Natural killer cell (primary cell): ENCODE data around the gene BICRA. TPM values are rescaled to one million over a fixed set of nuclear protein-coding genes. Genes with fewer than 3 reads are reported as not detected.
A peak's percentile ranks its signal among the peaks of the same experiment; 100 is the strongest.

Source experiments
- ATAC-seq, 3 donors: fragments of 150-1000 bp in 2 of 3; fragments of 200-7000 bp in 1 of 3; cut with Tn5 transposase; 1 replicate in 1 of 3; 2 replicates in 2 of 3; pipeline ENCODE4 v1.10.0; 2021; ENCODE audit warnings: mild to moderate bottlenecking in 2 of 3, moderate library complexity in 2 of 3
- DNase-seq, 2 donors: peaks; one replicate each; pipeline versions ENCODE4 v3.0.0 to v3.0.0-alpha.2; 2013 to 2021; ENCODE audit warnings: mixed read lengths in 1 of 2
- H3K27ac ChIP-seq: one replicate; pipeline ENCODE4 v1.5.1; 2013; ENCODE audit warnings: mild to moderate bottlenecking, low read length
- H3K27me3 ChIP-seq: one replicate; pipeline ENCODE4 v1.6.1; 2013; ENCODE audit warnings: low read length; ENCODE audit not compliant: control insufficient read depth, insufficient read depth
- H3K36me3 ChIP-seq: one replicate; pipeline ENCODE4 v1.6.1; 2013; ENCODE audit warnings: low read length; ENCODE audit not compliant: control insufficient read depth, insufficient read depth
- H3K4me1 ChIP-seq: one replicate; pipeline ENCODE4 v1.6.1; 2013; ENCODE audit warnings: low read length; ENCODE audit not compliant: control insufficient read depth, insufficient read depth
- H3K4me3 ChIP-seq: one replicate; pipeline ENCODE4 v1.5.1; 2013; ENCODE audit warnings: low read length
- H3K9me3 ChIP-seq: one replicate; pipeline ENCODE4 v1.6.1; 2013; ENCODE audit warnings: low read length; ENCODE audit not compliant: control insufficient read depth, insufficient read depth
- H3K27ac Mint-ChIP-seq, 2 donors: one replicate each; pipeline ENCODE4 v1.8.0; 2022; ENCODE audit warnings: mild to moderate bottlenecking in 2 of 2, mixed read lengths in 2 of 2, moderate library complexity in 1 of 2
- H3K27me3 Mint-ChIP-seq, 2 donors: one replicate each; pipeline ENCODE4 v1.8.0; 2022; ENCODE audit warnings: low read depth in 2 of 2, mixed read lengths in 2 of 2
- H3K36me3 Mint-ChIP-seq: one replicate; pipeline ENCODE4 v1.8.0; 2022; ENCODE audit warnings: mixed read lengths
- H3K4me1 Mint-ChIP-seq, 2 donors: one replicate each; pipeline ENCODE4 v1.8.0; 2022; ENCODE audit warnings: mixed read lengths in 2 of 2
- H3K4me3 Mint-ChIP-seq: one replicate; pipeline ENCODE4 v1.8.0; 2022; ENCODE audit warnings: mild to moderate bottlenecking, moderate library complexity, mixed read lengths
- H3K9me3 Mint-ChIP-seq, 2 donors: one replicate each; pipeline ENCODE4 v1.8.0; 2022; ENCODE audit warnings: mixed read lengths in 2 of 2
- WGBS: methylation state at CpG from one replicate; pipeline ENCODE4 v1.1.7; 2013; ENCODE audit warnings: missing lambda C conversion rate; ENCODE audit not compliant: insufficient coverage; 5-methylcytosine and 5-hydroxymethylcytosine counted together
- intact Hi-C: fragments of 100-400 bp; cut with micrococcal nuclease; formaldehyde crosslinking; loops from one replicate; pipeline ENCODE4 v1.14.2; 2022
- total RNA-seq, 4 donors: library from RNA; stranded (reverse); fragments of 120-200 nt in 1 of 4; gene quantifications; one replicate each; pipeline versions ENCODE4 v1.2.3 to v1.2.4, GENCODE V29; 2013 to 2022
- TF ChIP-seq, protein P1 (sequence below): fragments of 200-600 bp; IDR thresholded peaks from one replicate; pipeline ENCODE4 v1.8.0; 2022; ENCODE audit warnings: antibody characterized with exemption

BICRA gene
- total RNA-seq, 3 donors from 2014 or later (not counting 1 experiment from before 2014, with no cell fraction given), result 31.9 to 37.4 (median 34.1) TPM

DNA sequence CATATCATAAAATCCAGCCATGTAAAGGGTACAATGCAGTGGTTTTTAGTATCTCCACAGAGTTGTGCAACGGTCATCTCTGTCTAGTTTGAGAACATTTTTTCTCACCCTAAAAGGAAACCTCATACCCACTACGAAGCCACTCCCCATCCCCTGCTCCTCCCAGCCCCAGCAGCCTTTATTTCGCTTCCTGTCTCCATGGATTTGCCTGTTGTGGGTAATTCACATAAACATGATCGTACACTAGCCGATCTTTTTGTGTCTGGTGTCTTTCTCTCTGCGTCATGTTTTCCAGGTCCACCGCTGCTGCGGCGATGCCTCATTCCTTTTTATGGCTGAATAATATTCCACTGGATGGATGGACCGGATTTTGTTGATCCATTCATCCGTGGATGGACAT lies 28.6 kb downstream of the BICRA start:
- Histone ChIP-seq H3K36me3 (no peaks in the 10 kb centered on the region), H3K27ac (peak overlapping the region; percentile 8), H3K4me3 (no peak overlapping the region), H3K9me3 (no peaks in the 10 kb centered on the region), H3K4me1 (peaks cover 23% of the 10 kb centered on the region), H3K27me3 (no peaks in the 10 kb centered on the region)
- peaks cover 34 to 51% of the 10 kb centered on the region in 2 donors for H3K4me1 Mint-ChIP-seq
- TF ChIP-seq, protein P1, sequence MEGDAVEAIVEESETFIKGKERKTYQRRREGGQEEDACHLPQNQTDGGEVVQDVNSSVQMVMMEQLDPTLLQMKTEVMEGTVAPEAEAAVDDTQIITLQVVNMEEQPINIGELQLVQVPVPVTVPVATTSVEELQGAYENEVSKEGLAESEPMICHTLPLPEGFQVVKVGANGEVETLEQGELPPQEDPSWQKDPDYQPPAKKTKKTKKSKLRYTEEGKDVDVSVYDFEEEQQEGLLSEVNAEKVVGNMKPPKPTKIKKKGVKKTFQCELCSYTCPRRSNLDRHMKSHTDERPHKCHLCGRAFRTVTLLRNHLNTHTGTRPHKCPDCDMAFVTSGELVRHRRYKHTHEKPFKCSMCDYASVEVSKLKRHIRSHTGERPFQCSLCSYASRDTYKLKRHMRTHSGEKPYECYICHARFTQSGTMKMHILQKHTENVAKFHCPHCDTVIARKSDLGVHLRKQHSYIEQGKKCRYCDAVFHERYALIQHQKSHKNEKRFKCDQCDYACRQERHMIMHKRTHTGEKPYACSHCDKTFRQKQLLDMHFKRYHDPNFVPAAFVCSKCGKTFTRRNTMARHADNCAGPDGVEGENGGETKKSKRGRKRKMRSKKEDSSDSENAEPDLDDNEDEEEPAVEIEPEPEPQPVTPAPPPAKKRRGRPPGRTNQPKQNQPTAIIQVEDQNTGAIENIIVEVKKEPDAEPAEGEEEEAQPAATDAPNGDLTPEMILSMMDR, result no peak
- peak overlapping the region; percentile 68 for H3K4me3 Mint-ChIP-seq
- 81% methylated on average over 11 of the region's 11 CpGs for WGBS
- peak overlapping the region; percentile 85 to 89 for H3K27ac Mint-ChIP-seq
- H3K9me3 Mint-ChIP-seq, result no peaks in the 10 kb centered on the region
- ATAC-seq (peak; percentile 52 to 89 (median 67)), DNase-seq (no peak)
- intact Hi-C loops, result no loop called here
- no peaks in the 10 kb centered on the region for H3K27me3 Mint-ChIP-seq
- H3K36me3 Mint-ChIP-seq, result no peaks in the 10 kb centered on the region

DNA sequence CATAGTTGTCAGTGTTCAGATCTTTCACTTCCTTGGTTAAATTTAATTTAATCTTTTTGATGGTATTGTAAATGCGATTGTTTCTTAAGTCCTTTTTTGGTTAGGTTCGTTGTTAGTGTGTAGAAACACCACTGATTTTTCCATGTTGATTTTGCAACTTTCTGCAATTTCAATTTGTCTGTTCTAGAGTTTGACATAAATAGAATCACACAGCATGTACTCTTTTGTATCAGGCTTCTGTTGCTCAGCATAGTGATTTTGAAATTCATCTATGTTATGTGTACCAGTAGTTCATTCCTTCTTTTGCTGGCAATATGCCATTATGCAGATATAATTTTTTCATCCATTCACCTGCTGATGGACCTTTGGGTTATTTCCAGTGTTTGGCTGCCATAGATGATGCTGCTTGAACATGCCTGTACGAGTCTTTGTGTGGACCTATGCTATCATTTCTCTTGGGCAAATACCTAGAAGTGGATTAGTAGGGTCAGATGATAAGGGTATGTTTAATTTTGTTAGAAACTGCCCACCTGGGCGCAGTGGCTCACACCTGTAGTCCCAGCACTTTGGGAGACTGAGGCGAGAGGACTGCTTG lies 33.1 kb downstream of the BICRA start:
- H3K36me3 ChIP-seq, result peaks cover 9% of the 10 kb centered on the region
- H3K36me3 Mint-ChIP-seq, result no peaks in the 10 kb centered on the region
- peaks cover 38 to 52% of the 10 kb centered on the region in 2 donors for H3K4me1 Mint-ChIP-seq
- DNase-seq (no peak), ATAC-seq (no peak)
- intact Hi-C loops, result no loop called here
- H3K27me3 ChIP-seq, result no peaks in the 10 kb centered on the region
- 96% methylated on average over 5 of the region's 5 CpGs for WGBS
- peaks cover 14% of the 10 kb centered on the region for H3K4me1 ChIP-seq
- H3K9me3 ChIP-seq, result no peaks in the 10 kb centered on the region
- no peak overlapping the region for H3K4me3 ChIP-seq
- TF ChIP-seq, protein P1, result no peak
- no peak overlapping the region for H3K27ac ChIP-seq
- no peaks in the 10 kb centered on the region for H3K9me3 Mint-ChIP-seq
- no peaks in the 10 kb centered on the region for H3K27me3 Mint-ChIP-seq
- H3K4me3 Mint-ChIP-seq, result no peak overlapping the region
- no peak overlapping the region for H3K27ac Mint-ChIP-seq

DNA sequence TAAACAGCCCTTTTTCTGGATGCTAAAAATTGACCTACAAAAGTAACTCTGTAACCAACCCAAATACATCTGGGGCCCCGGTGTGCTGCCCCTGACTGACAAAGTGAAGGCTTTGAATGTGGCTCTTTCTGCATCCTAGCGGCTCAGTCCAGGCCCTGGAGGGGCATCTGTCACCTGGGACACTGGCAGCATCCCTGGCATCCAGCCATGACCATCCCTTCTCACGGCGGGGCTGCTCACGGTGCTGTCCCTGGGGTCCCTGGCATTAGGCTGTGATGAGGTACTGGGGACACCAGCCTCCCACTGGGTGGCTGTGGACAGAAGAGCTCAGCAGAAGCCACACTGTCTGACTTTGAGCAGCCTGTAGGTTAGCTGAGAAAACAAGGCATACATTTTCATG lies 34.3 kb downstream of the BICRA start:
- H3K27ac ChIP-seq, result no peak overlapping the region
- no peaks in the 10 kb centered on the region for H3K27me3 Mint-ChIP-seq
- H3K9me3 Mint-ChIP-seq, result no peaks in the 10 kb centered on the region
- no peak overlapping the region for H3K27ac Mint-ChIP-seq
- TF ChIP-seq, protein P1, result no peak
- 97% methylated on average over 5 of the region's 5 CpGs for WGBS
- DNase-seq, result no peak
- no peak for ATAC-seq
- intact Hi-C loops, result no loop called here
- H3K36me3 Mint-ChIP-seq, result no peaks in the 10 kb centered on the region
- H3K4me1 Mint-ChIP-seq, result peaks cover 25 to 52% of the 10 kb centered on the region in 2 donors
- no peak overlapping the region for H3K4me3 ChIP-seq
- no peaks in the 10 kb centered on the region for H3K27me3 ChIP-seq
- H3K36me3 ChIP-seq, result peaks cover 9% of the 10 kb centered on the region
- H3K9me3 ChIP-seq, result no peaks in the 10 kb centered on the region
- H3K4me3 Mint-ChIP-seq, result no peak overlapping the region
- peaks cover 1% of the 10 kb centered on the region for H3K4me1 ChIP-seq

DNA sequence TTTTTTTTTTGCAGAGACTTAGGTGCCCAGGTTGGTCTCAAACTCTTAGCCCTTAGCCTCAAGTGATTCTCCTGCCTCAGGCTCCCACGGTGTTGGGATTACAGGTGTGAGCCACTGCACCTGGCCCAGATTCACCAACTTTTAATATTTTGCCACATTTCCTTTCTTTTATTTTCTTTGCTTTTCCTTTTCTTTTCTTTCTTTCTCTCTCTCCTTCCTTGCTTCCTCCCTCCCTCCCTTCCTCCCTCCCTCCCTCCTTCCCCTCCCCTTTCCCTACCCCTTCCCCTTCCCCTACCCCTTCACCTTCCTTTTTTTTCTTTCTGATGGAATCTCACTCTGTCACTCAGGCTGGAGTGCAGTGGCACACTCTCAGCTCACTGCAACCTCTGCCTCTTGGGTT lies 35.3 kb downstream of the BICRA start:
- H3K27me3 ChIP-seq, result no peaks in the 10 kb centered on the region
- no peak for ATAC-seq
- H3K27ac Mint-ChIP-seq, result no peak overlapping the region
- TF ChIP-seq, protein P1, result no peak
- H3K27me3 Mint-ChIP-seq, result no peaks in the 10 kb centered on the region
- H3K36me3 Mint-ChIP-seq, result no peaks in the 10 kb centered on the region
- no peak overlapping the region for H3K27ac ChIP-seq
- H3K9me3 ChIP-seq, result no peaks in the 10 kb centered on the region
- H3K9me3 Mint-ChIP-seq, result no peaks in the 10 kb centered on the region
- intact Hi-C loops, result no loop called here
- 92% methylated on average over 1 of the region's 1 CpG for WGBS
- H3K4me1 Mint-ChIP-seq, result peaks cover 21 to 49% of the 10 kb centered on the region in 2 donors
- no peak overlapping the region for H3K4me3 Mint-ChIP-seq
- H3K4me1 ChIP-seq, result no peaks in the 10 kb centered on the region
- H3K36me3 ChIP-seq, result peaks cover 9% of the 10 kb centered on the region
- H3K4me3 ChIP-seq, result no peak overlapping the region
- DNase-seq, result no peak
